Stomach (tissue), 4 donors: ENCODE results near the gene NAA20.

Experiments used
- EP300 ChIP-seq: sonication (generic); formaldehyde crosslinking; IDR thresholded peaks from one replicate; pipeline ENCODE4 v1.6.1; 2017; ENCODE audit warnings: antibody characterized with exemption
- TF ChIP-seq, protein P1 (sequence below), 7 experiments: fragments of 450-650 bp in 4 of 7; fragments of 200-600 bp in 3 of 7; sonication (generic) in 3 of 7; IDR thresholded peaks; one replicate each; pipeline ENCODE4 v1.5.1; 2016 to 2019; ENCODE audit warnings: antibody characterized with exemption in 7 of 7, control low read depth in 2 of 7, mild to moderate bottlenecking in 1 of 7

DNA sequence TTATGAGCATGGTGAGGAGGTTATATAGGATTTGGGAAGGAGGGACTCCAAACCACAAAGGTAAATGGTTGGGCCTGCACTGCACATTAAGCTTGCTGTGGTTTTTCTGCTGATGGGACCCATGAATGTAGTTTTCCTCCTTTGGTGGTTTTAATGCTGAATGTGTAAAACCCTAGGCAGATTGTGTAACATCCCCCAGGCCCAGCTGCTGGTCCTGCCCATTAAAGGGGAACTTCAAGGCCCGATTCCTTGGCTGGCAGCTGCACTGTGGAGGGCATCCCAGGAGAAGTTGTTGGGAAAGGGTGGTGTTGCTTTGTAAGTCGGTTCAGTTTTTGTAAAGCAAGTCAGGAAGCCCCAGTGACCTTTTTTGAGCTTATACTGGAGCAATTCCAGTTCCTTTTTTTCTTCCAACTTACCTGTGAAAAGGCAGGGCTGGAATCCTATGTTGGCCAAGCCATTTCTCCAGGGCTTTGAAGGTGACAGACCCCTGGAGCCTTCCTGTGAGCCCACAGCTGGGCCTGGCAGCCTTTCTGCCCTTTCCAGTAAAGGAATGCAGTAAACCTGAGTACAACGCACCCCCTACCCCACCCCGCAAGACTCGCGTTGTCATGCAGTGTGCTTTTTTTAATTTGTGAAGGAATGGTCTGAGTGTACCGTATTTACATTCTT, 43.1 kb upstream of the NAA20 start:
- TF ChIP-seq, protein P1, sequence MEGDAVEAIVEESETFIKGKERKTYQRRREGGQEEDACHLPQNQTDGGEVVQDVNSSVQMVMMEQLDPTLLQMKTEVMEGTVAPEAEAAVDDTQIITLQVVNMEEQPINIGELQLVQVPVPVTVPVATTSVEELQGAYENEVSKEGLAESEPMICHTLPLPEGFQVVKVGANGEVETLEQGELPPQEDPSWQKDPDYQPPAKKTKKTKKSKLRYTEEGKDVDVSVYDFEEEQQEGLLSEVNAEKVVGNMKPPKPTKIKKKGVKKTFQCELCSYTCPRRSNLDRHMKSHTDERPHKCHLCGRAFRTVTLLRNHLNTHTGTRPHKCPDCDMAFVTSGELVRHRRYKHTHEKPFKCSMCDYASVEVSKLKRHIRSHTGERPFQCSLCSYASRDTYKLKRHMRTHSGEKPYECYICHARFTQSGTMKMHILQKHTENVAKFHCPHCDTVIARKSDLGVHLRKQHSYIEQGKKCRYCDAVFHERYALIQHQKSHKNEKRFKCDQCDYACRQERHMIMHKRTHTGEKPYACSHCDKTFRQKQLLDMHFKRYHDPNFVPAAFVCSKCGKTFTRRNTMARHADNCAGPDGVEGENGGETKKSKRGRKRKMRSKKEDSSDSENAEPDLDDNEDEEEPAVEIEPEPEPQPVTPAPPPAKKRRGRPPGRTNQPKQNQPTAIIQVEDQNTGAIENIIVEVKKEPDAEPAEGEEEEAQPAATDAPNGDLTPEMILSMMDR (IDR thresholded peaks at IDR 0.05) = no peak
- TF ChIP-seq EP300 = no peak
